ENCODE measurements around the gene NLGN1.

NLGN1 gene

DNA sequence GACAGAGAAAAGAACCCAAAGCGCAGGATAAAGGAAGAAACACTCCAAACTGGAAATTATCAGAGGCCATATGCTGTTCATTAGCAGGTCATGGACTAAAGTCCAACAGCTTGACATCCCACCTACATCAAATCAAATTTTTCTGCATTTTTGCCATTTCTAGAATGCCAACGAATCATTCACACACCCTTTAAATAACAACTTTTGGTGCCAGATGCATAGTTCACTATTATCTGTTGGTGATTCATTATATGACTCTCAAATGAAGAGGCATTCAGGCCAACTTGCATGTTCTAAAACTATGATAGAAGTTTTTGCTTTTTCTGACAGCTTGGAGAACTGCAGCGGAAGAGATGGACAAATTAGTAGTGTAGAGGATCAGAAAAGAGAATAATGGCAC lies 931.8 kb downstream of the NLGN1 start:
- no peak for DNase-seq (ENCODE audit: low spot score)
- in situ Hi-C loops (cut with MboI; ENCODE audit: low pct_unique_long_range_greater_than_20kb, low sequenced_read_pairs, unreplicated experiment): no loop called here
- TF ChIP-seq, protein P1, sequence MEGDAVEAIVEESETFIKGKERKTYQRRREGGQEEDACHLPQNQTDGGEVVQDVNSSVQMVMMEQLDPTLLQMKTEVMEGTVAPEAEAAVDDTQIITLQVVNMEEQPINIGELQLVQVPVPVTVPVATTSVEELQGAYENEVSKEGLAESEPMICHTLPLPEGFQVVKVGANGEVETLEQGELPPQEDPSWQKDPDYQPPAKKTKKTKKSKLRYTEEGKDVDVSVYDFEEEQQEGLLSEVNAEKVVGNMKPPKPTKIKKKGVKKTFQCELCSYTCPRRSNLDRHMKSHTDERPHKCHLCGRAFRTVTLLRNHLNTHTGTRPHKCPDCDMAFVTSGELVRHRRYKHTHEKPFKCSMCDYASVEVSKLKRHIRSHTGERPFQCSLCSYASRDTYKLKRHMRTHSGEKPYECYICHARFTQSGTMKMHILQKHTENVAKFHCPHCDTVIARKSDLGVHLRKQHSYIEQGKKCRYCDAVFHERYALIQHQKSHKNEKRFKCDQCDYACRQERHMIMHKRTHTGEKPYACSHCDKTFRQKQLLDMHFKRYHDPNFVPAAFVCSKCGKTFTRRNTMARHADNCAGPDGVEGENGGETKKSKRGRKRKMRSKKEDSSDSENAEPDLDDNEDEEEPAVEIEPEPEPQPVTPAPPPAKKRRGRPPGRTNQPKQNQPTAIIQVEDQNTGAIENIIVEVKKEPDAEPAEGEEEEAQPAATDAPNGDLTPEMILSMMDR (IDR thresholded peaks at IDR 0.05; ENCODE audit: extremely low read depth, insufficient read depth, missing control alignments): no peak

DNA sequence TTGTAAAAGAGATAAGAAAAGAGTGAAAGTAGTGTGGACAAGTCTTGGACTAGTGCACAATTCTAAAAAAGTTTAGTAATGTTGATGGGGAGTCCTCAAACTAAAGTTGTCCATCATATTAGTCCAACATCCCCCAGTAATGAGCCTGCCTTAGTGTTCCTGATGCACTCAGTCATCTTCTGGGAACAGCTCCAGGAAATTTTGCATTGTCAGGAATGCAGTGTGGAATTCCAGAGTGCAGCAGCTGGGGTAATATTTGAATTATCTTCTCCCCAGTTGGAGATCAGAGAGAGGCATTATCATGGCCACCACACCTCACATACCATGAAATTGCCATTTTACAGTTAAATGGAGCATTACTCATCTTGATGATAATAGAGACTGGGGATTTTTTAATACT lies 932.8 kb downstream of the NLGN1 start:
- TF ChIP-seq, protein P1 (IDR thresholded peaks at IDR 0.05; ENCODE audit: extremely low read depth, insufficient read depth, missing control alignments): no peak
- DNase-seq (ENCODE audit: low spot score): no peak
- in situ Hi-C loops (cut with MboI; ENCODE audit: low pct_unique_long_range_greater_than_20kb, low sequenced_read_pairs, unreplicated experiment): no loop called here

DNA sequence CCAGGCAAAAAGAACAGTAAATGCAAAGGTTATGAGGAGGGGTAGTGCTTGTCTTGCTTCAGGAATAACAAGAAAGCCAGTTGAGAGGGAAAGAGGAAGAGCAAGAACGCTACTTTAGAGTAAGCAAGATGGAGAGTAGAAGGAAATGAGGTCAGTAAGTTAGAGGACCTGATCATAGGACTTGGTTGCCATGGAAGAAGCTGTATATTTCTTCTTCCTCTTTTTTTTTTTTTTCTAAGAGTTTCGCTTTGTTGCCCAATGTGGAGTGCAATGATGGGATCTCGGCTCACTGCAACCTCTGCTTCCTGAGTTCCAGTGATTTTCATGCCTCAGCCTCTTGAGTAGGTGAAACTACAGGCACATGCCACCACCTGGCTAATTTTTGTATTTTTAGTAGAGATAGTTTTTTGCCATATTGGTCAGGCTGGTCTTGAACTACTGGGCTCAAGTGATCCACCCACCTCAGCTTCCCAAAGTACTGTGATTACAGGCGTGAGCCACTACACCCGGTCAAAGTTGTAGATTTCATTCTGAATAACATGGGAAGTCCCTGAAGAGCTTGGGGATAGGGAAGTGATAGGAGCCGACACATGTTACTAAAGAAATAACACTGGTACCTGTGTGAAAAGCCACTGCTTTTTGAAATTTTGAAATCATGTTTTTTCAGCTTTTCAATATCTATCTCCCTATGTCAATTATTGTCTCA lies 933.7 kb downstream of the NLGN1 start:
- DNase-seq (ENCODE audit: low spot score): no peak
- TF ChIP-seq, protein P1 (IDR thresholded peaks at IDR 0.05; ENCODE audit: extremely low read depth, insufficient read depth, missing control alignments): no peak
- in situ Hi-C loops (cut with MboI; ENCODE audit: low pct_unique_long_range_greater_than_20kb, low sequenced_read_pairs, unreplicated experiment): no loop called here

DNA sequence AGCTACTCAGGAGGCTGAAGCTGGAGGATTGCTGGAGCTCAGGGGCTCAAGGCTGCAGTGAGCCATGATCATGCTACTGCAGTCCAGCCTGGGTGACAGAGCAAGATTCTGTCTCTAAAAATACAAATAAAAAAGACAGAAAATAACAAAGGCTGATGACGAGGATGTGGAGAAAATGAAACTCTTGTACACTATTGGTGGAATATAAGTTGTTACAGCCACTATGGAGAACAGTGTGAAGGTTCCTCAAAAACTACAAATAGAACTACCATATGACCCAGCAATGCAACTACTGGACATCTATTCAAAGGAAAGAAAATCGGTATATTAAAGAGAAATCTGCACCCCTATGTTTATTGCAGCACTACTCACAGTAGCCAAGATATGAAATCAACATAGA lies 934.8 kb downstream of the NLGN1 start:
- TF ChIP-seq, protein P1 (IDR thresholded peaks at IDR 0.05; ENCODE audit: extremely low read depth, insufficient read depth, missing control alignments): no peak
- in situ Hi-C loops (cut with MboI; ENCODE audit: low pct_unique_long_range_greater_than_20kb, low sequenced_read_pairs, unreplicated experiment): no loop called here

DNA sequence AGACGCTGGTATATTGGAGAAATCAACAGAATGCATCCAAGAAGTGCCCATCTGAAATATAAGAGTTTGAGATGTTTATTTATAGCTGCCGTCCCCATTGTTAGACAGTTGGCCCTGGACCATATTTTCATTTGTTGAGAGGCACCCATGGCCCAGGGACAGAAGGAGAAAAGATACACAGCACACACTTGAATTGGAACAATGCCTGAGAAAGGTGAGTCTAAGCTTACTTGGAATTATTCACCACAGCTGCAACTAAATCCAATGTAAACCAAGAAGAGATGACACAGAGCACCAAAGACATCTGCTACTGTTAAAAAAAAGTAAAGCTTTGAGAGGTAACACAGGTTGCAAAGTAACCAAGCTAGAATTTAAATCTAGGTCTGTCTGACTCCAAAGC lies 936.1 kb downstream of the NLGN1 start:
- in situ Hi-C loops (cut with MboI; ENCODE audit: low pct_unique_long_range_greater_than_20kb, low sequenced_read_pairs, unreplicated experiment): no loop called here
- TF ChIP-seq, protein P1 (IDR thresholded peaks at IDR 0.05; ENCODE audit: extremely low read depth, insufficient read depth, missing control alignments): no peak
- DNase-seq (ENCODE audit: low spot score): no peak

More for the DNA sequence above, 934.8 kb downstream of the NLGN1 start:
- DNase-seq (ENCODE audit: low spot score): no peak

DNA sequence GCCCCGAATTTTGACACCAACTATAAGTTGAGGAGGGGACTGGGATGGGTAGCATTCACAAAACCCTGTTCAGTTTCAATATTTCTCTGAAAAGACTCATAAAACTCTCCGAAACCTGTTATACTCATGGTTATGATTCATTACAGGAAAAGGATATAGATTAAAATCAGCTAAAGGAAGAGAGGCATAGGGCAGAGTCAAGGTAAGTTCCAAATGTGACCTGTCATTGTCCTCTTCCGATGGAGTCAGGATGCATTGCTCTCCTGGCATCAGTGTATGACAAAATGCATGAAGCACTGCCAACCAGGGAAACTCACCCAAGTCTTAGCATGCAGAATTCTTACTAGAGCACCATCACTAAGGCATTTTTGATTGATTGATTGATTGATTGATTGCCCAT lies 936.6 kb downstream of the NLGN1 start:
- in situ Hi-C loops (cut with MboI; ENCODE audit: low pct_unique_long_range_greater_than_20kb, low sequenced_read_pairs, unreplicated experiment): no loop called here
- TF ChIP-seq, protein P1 (IDR thresholded peaks at IDR 0.05; ENCODE audit: extremely low read depth, insufficient read depth, missing control alignments): no peak
- no peak for DNase-seq (ENCODE audit: low spot score)
